Gastrocnemius medialis (tissue), 4 donors: Measurements from ENCODE around the gene ALDH1A2.

Experiments
- POLR2A ChIP-seq, 2 donors: fragments of 450-650 bp; IDR thresholded peaks; one replicate each; pipeline ENCODE4 v1.6.1; 2017; ENCODE audit warnings: antibody characterized with exemption in 2 of 2, mild to moderate bottlenecking in 2 of 2, moderate library complexity in 2 of 2
- TF ChIP-seq, protein P1 (sequence below), 5 experiments: fragments of 450-650 bp in 3 of 5; fragments of 200-600 bp in 2 of 5; sonication (generic) in 2 of 5; IDR thresholded peaks in 4 of 5; conservative IDR thresholded peaks in 1 of 5; 1 replicate in 4 of 5; 2 replicates in 1 of 5; pipeline ENCODE4 v1.5.1; 2016 to 2019; ENCODE audit warnings: antibody characterized with exemption in 5 of 5, mild to moderate bottlenecking in 3 of 5, moderate library complexity in 3 of 5

- no peak for TF ChIP-seq POLR2A (IDR thresholded peaks at IDR 0.05)
- TF ChIP-seq, protein P1, sequence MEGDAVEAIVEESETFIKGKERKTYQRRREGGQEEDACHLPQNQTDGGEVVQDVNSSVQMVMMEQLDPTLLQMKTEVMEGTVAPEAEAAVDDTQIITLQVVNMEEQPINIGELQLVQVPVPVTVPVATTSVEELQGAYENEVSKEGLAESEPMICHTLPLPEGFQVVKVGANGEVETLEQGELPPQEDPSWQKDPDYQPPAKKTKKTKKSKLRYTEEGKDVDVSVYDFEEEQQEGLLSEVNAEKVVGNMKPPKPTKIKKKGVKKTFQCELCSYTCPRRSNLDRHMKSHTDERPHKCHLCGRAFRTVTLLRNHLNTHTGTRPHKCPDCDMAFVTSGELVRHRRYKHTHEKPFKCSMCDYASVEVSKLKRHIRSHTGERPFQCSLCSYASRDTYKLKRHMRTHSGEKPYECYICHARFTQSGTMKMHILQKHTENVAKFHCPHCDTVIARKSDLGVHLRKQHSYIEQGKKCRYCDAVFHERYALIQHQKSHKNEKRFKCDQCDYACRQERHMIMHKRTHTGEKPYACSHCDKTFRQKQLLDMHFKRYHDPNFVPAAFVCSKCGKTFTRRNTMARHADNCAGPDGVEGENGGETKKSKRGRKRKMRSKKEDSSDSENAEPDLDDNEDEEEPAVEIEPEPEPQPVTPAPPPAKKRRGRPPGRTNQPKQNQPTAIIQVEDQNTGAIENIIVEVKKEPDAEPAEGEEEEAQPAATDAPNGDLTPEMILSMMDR (IDR thresholded peaks at IDR 0.05 in 4 of 5, conservative IDR thresholded peaks at IDR 0.05 in 1 of 5): no peak
These were observed 122.3 kb downstream of the ALDH1A2 start for GRCh38 chr15:57943171-57943570.
